SH-SY5Y (cell line): ENCODE results near the gene AFF3.

ENCODE experiments used
- GATA2 ChIP-seq: IDR thresholded peaks from 2 replicates; pipeline ENCODE4 v1.6.1; 2011; ENCODE audit warnings: mild to moderate bottlenecking, low read depth, low read length
- GATA3 ChIP-seq: IDR thresholded peaks from 2 replicates; pipeline ENCODE4 v1.6.1; 2011; ENCODE audit warnings: low read depth, mild to moderate bottlenecking, low read length, moderate library complexity

- TF ChIP-seq GATA2 (no peak), GATA3 (no peak)
These were observed 463.8 kb downstream of the AFF3 start for GRCh38 chr2:99678625-99679024.
